Activated CD8-positive, alpha-beta memory T cell treated with anti-CD3 and anti-CD28 coated beads, Interleukin-2, amount 50 U/mL, for 4 hours (primary cell): ENCODE data around the gene ZFP69B.

Source experiments
- DNase-seq: peaks from one replicate; pipeline ENCODE4 v3.0.0-alpha.2; 2020

Gene ZFP69B

GRCh38 chr1:40449684-40450494, at the start of gene ZFP69B:
Gene ZFP69B (plus strand): TSS chr1:40450476. CDS start chr1:40450962, 486 bp downstream.
- DNase-seq = peak; percentile 89

- DNase-seq = no peak
These were observed 48.6 kb upstream of the ZFP69B start for GRCh38 chr1:40401473-40402201.

GRCh38 chr1:40404670-40405462, 45.4 kb upstream of the ZFP69B start:
- DNase-seq = peak; percentile 43

GRCh38 chr1:40405812-40406211, 44.5 kb upstream of the ZFP69B start:
- DNase-seq = no peak

- no peak for DNase-seq
These were observed 42.8 kb upstream of the ZFP69B start for GRCh38 chr1:40407453-40407852.

- no peak for DNase-seq
These were observed 40.8 kb upstream of the ZFP69B start for GRCh38 chr1:40409467-40409866.

- DNase-seq = no peak
These were observed 39.0 kb upstream of the ZFP69B start for GRCh38 chr1:40411294-40411693.

- no peak for DNase-seq
These were observed 38.4 kb upstream of the ZFP69B start for GRCh38 chr1:40411843-40412242.

GRCh38 chr1:40413527-40414252, 36.6 kb upstream of the ZFP69B start:
- DNase-seq = no peak

- no peak for DNase-seq
These were observed 35.9 kb upstream of the ZFP69B start for GRCh38 chr1:40414331-40414730.

- no peak for DNase-seq
These were observed 33.6 kb upstream of the ZFP69B start for GRCh38 chr1:40416709-40417108.

- no peak for DNase-seq
These were observed 28.6 kb upstream of the ZFP69B start for GRCh38 chr1:40421431-40422384.

GRCh38 chr1:40422630-40423263, 27.5 kb upstream of the ZFP69B start:
- no peak for DNase-seq

- DNase-seq = no peak
These were observed 27.0 kb upstream of the ZFP69B start for GRCh38 chr1:40423264-40423642.

GRCh38 chr1:40423951-40424618, 26.2 kb upstream of the ZFP69B start:
- no peak for DNase-seq

- no peak for DNase-seq
These were observed 25.1 kb upstream of the ZFP69B start for GRCh38 chr1:40425198-40425597.

GRCh38 chr1:40431385-40431784, 18.9 kb upstream of the ZFP69B start:
- DNase-seq = no peak

GRCh38 chr1:40432644-40433390, 17.5 kb upstream of the ZFP69B start:
- DNase-seq = no peak

- no peak for DNase-seq
These were observed 14.8 kb upstream of the ZFP69B start for GRCh38 chr1:40435471-40435870.

- DNase-seq = no peak
These were observed 14.4 kb upstream of the ZFP69B start for GRCh38 chr1:40435876-40436275.
